ENCODE measurements around the gene MAG. TPM values are rescaled to one million over a fixed set of nuclear protein-coding genes. Genes with fewer than 3 reads are reported as not detected.
A peak's percentile ranks its signal among the peaks of the same experiment; 100 is the strongest.

MAG gene
- total RNA-seq, 4 donors from 2014 or later = 0.65 to 2.4 (median 1.2) TPM; not detected in 1

DNA sequence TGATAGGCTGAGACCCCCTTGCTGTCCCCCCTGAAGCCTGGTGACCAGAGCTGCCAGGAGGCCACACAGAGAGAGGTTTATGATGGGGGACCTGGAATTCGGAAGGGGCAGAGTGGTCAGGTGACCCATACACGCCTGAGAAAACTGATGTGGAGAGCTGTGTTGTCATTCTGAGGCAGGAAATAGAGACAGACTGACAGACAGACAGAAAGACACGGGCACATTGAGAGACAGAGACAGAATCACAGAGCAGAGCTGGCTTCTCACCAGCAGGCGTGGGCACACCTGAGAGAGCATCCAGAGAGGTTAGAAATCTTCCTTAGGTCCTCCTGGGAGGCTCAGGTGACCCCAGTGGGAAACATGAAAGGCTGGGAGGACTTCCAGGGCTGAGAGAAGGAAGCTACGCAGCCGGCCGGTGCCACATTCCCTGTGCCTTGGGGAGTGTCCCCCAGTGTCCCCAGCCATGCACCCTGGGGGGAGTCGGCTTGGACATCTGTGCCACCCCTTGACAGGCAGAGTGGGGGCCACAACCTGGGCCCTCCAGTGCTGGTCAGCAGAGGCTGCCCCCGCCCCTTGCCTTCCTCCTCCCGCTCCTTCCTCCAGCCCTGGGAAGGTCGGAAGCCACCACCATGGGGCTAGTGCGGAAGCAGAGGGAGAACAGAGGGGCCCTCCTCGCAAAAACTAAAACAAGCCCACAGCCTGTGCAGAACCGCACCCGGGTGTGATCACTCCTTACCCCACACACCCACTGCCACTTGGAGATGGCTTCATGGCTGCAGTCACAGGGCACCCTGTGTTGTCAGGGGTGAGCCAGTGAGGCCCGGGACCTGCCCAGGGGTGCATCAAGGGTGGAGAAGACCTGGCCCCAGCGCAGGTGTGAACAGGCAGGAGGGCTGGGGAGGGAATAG, 57.9 kb downstream of the MAG start:
- Histone ChIP-seq H3K27me3 (peaks cover 0 to 70% (median 0%) of the 10 kb centered on the region in 4 donors), H3K27ac (replicated peaks in 1 of 4) (no peak overlapping the region), H3K36me3 (no peaks in the 10 kb centered on the region), H3K4me3 (no peak overlapping the region), H3K4me1 (peaks cover 0 to 3% (median 0%) of the 10 kb centered on the region in 4 donors), H3K9me3 (no peaks in the 10 kb centered on the region)
- TF ChIP-seq POLR2A (IDR thresholded peaks at IDR 0.05; ENCODE audit: low read depth) (no peak), EP300 (IDR thresholded peaks at IDR 0.05) (no peak), POLR2AphosphoS5 (IDR thresholded peaks at IDR 0.05) (no peak)
- TF ChIP-seq, protein P1, sequence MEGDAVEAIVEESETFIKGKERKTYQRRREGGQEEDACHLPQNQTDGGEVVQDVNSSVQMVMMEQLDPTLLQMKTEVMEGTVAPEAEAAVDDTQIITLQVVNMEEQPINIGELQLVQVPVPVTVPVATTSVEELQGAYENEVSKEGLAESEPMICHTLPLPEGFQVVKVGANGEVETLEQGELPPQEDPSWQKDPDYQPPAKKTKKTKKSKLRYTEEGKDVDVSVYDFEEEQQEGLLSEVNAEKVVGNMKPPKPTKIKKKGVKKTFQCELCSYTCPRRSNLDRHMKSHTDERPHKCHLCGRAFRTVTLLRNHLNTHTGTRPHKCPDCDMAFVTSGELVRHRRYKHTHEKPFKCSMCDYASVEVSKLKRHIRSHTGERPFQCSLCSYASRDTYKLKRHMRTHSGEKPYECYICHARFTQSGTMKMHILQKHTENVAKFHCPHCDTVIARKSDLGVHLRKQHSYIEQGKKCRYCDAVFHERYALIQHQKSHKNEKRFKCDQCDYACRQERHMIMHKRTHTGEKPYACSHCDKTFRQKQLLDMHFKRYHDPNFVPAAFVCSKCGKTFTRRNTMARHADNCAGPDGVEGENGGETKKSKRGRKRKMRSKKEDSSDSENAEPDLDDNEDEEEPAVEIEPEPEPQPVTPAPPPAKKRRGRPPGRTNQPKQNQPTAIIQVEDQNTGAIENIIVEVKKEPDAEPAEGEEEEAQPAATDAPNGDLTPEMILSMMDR (IDR thresholded peaks at IDR 0.05) = no peak
- intact Hi-C loops (cut with DNase I) = loop anchor here (5.0 kb wide), 1 partner anchor 142 kb away; the partner anchor contains the start of gene KRTDAP
- peak; percentile 50 for DNase-seq (ENCODE audit: extremely low spot score)
- WGBS = 80% methylated on average over 13 of the region's 17 CpGs

DNA sequence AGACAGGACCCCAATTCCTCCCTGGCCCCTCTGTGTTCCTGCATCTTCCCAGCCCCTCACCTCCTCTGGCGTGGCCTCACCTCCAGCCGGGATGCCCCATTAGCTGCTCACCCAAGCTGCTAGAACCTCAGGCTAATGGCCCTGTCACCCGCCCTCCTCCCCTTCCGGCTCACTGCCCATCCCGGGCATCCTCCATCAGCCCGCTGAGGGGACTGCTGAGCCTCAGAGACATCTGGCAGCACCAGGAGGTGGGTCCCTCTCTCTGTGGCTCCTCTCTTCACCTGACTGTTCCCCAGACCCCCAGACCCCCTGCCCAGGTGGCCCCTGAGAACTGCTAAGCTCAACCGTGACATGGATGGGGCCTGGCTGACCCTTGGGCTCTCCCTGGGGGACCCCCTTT, 58.6 kb downstream of the MAG start:
- DNase-seq (ENCODE audit: extremely low spot score) = peak; percentile 70
- 83% methylated on average over 7 of the region's 7 CpGs for WGBS
- no peak overlapping the region for H3K27ac ChIP-seq (replicated peaks in 1 of 4)
- H3K9me3 ChIP-seq = no peaks in the 10 kb centered on the region
- intact Hi-C loops (cut with DNase I) = loop anchor here (5.0 kb wide), 1 partner anchor 142 kb away; the partner anchor contains the start of gene KRTDAP
- no peak overlapping the region for H3K4me3 ChIP-seq
- TF ChIP-seq POLR2AphosphoS5 (IDR thresholded peaks at IDR 0.05) (no peak), EP300 (IDR thresholded peaks at IDR 0.05) (no peak), POLR2A (IDR thresholded peaks at IDR 0.05; ENCODE audit: low read depth) (no peak)
- TF ChIP-seq, protein P1 (IDR thresholded peaks at IDR 0.05) = no peak
- H3K27me3 ChIP-seq = peaks cover 0 to 74% (median 0%) of the 10 kb centered on the region in 4 donors
- peaks cover 0 to 3% (median 0%) of the 10 kb centered on the region in 4 donors for H3K4me1 ChIP-seq
- H3K36me3 ChIP-seq = no peaks in the 10 kb centered on the region

DNA sequence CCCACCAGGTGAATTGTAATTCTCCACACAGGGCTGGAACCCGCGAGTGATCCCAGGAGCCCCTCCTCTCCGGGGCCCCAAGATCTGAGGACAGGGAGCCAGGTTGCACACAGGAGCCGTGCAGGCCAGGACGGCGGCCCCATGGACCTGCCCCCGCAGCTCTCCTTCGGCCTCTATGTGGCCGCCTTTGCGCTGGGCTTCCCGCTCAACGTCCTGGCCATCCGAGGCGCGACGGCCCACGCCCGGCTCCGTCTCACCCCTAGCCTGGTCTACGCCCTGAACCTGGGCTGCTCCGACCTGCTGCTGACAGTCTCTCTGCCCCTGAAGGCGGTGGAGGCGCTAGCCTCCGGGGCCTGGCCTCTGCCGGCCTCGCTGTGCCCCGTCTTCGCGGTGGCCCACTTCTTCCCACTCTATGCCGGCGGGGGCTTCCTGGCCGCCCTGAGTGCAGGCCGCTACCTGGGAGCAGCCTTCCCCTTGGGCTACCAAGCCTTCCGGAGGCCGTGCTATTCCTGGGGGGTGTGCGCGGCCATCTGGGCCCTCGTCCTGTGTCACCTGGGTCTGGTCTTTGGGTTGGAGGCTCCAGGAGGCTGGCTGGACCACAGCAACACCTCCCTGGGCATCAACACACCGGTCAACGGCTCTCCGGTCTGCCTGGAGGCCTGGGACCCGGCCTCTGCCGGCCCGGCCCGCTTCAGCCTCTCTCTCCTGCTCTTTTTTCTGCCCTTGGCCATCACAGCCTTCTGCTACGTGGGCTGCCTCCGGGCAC, 59.6 kb downstream of the MAG start:
- Histone ChIP-seq H3K4me1 (peaks cover 0 to 3% (median 0%) of the 10 kb centered on the region in 4 donors), H3K27me3 (peaks cover 0 to 69% (median 0%) of the 10 kb centered on the region in 4 donors), H3K4me3 (no peak overlapping the region), H3K9me3 (no peaks in the 10 kb centered on the region), H3K36me3 (no peaks in the 10 kb centered on the region), H3K27ac (replicated peaks in 1 of 4) (no peak overlapping the region)
- intact Hi-C loops (cut with DNase I) = loop anchor here (5.0 kb wide), 1 partner anchor 141 kb away; the partner anchor contains the start of gene KRTDAP
- no peak for DNase-seq (ENCODE audit: extremely low spot score)
- WGBS = 93% methylated on average over 17 of the region's 47 CpGs
- TF ChIP-seq POLR2AphosphoS5 (IDR thresholded peaks at IDR 0.05) = no peak
- no peak for TF ChIP-seq POLR2A (IDR thresholded peaks at IDR 0.05; ENCODE audit: low read depth)
- TF ChIP-seq, protein P1 (IDR thresholded peaks at IDR 0.05) = no peak
- TF ChIP-seq EP300 (IDR thresholded peaks at IDR 0.05) = no peak

DNA sequence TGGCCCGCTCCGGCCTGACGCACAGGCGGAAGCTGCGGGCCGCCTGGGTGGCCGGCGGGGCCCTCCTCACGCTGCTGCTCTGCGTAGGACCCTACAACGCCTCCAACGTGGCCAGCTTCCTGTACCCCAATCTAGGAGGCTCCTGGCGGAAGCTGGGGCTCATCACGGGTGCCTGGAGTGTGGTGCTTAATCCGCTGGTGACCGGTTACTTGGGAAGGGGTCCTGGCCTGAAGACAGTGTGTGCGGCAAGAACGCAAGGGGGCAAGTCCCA, 60.2 kb downstream of the MAG start:
- 81% methylated on average over 10 of the region's 18 CpGs for WGBS
- intact Hi-C loops (cut with DNase I) = loop anchor here (5.0 kb wide), 1 partner anchor 140 kb away; the partner anchor contains the start of gene KRTDAP

More for the DNA sequence above, 60.2 kb downstream of the MAG start:
- Histone ChIP-seq H3K36me3 (no peaks in the 10 kb centered on the region), H3K27ac (replicated peaks in 1 of 4) (no peak overlapping the region), H3K4me1 (peaks cover 0 to 3% (median 0%) of the 10 kb centered on the region in 4 donors), H3K27me3 (peaks cover 0 to 64% (median 0%) of the 10 kb centered on the region in 4 donors), H3K4me3 (no peak overlapping the region), H3K9me3 (no peaks in the 10 kb centered on the region)
- DNase-seq (ENCODE audit: extremely low spot score) = no peak
- no peak for TF ChIP-seq EP300 (IDR thresholded peaks at IDR 0.05)
- no peak for TF ChIP-seq POLR2A (IDR thresholded peaks at IDR 0.05; ENCODE audit: low read depth)
- TF ChIP-seq, protein P1 (IDR thresholded peaks at IDR 0.05) = no peak
- TF ChIP-seq POLR2AphosphoS5 (IDR thresholded peaks at IDR 0.05) = no peak

Data from esophagus muscularis mucosa (tissue), 4 donors.